T-cell (primary cell): ENCODE results near the gene PIGS. TPM values are rescaled to one million over a fixed set of nuclear protein-coding genes. Genes with fewer than 3 reads are reported as not detected.

Experiments
- ATAC-seq, 4 experiments: fragments of 200-7000 bp in 3 of 4; fragments of 150-1000 bp in 1 of 4; cut with Tn5 transposase; replicated peaks in 1 of 4; 1 replicate in 3 of 4; 2 replicates in 1 of 4; pipeline ENCODE4 v1.10.0; 2021; ENCODE audit warnings: moderate library complexity in 3 of 4, mild to moderate bottlenecking in 2 of 4, moderate number of reproducible peaks in 1 of 4
- CTCF ChIA-PET, 2 donors: fragments of 300-600 bp; sonication (Branson Sonifier 250); formaldehyde crosslinking; loops; one replicate each; lab custom pipeline; 2022; ENCODE audit warnings: antibody characterized with exemption in 2 of 2; lab: Charles Lee
- POLR2A ChIA-PET, 2 donors: fragments of 300-600 bp; sonication (Branson Sonifier 250); formaldehyde crosslinking; loops; one replicate each; lab custom pipeline; 2022; ENCODE audit warnings: antibody characterized with exemption in 2 of 2; lab: Charles Lee
- DNase-seq, 35 experiments: peaks; one replicate each; pipeline versions ENCODE4 v3.0.0 to v3.0.0-alpha.2; 2013 to 2023
- H3K27ac ChIP-seq: one replicate; pipeline ENCODE4 v1.5.1; 2013; ENCODE audit warnings: low read length
- H3K27me3 ChIP-seq, 2 experiments: replicated peaks in 1 of 2; 1 replicate in 1 of 2; 2 replicates in 1 of 2; pipeline versions ENCODE4 v1.6.1 to v1.7.0; 2013; ENCODE audit warnings: low read length in 1 of 2, mixed read lengths in 1 of 2; ENCODE audit not compliant: control insufficient read depth in 2 of 2, insufficient read depth in 2 of 2; ENCODE audit errors: extremely low read depth in 1 of 2
- H3K36me3 ChIP-seq, 2 donors: 1 replicate in 1 of 2; 2 replicates in 1 of 2; pipeline versions ENCODE4 v1.6.1 to v1.7.0; 2013; ENCODE audit warnings: low read length in 1 of 2; ENCODE audit not compliant: control insufficient read depth in 2 of 2, insufficient read depth in 1 of 2; ENCODE audit errors: extremely low read depth in 1 of 2
- H3K4me1 ChIP-seq, 2 experiments: 1 replicate in 1 of 2; 2 replicates in 1 of 2; pipeline versions ENCODE4 v1.6.1 to v1.7.0; 2013; ENCODE audit warnings: low read length in 2 of 2, mixed read lengths in 1 of 2; ENCODE audit not compliant: insufficient read depth in 2 of 2, control insufficient read depth in 1 of 2; ENCODE audit errors: extremely low read depth in 1 of 2
- H3K4me3 ChIP-seq, 2 donors: 1 replicate in 1 of 2; 2 replicates in 1 of 2; pipeline versions ENCODE4 v1.5.1 to v1.7.0; 2013; ENCODE audit warnings: mild to moderate bottlenecking in 2 of 2, low read length in 1 of 2, moderate library complexity in 1 of 2; ENCODE audit not compliant: control insufficient read depth in 1 of 2; ENCODE audit errors: extremely low read depth in 1 of 2
- H3K9me3 ChIP-seq: 2 replicates; pipeline ENCODE4 v1.7.0; 2013
- H3K27ac Mint-ChIP-seq, 2 donors: one replicate each; pipeline ENCODE4 v1.8.0; 2020 to 2021; ENCODE audit warnings: mild to moderate bottlenecking in 2 of 2, mixed read lengths in 2 of 2
- H3K27me3 Mint-ChIP-seq, 2 donors: one replicate each; pipeline ENCODE4 v1.8.0; 2021 to 2022; ENCODE audit warnings: mixed read lengths in 2 of 2
- H3K36me3 Mint-ChIP-seq: one replicate; pipeline ENCODE4 v1.8.0; 2021; ENCODE audit warnings: mixed read lengths
- H3K4me1 Mint-ChIP-seq, 3 donors: one replicate each; pipeline ENCODE4 v1.8.0; 2020 to 2022; ENCODE audit warnings: mixed read lengths in 3 of 3, mild to moderate bottlenecking in 1 of 3
- H3K4me3 Mint-ChIP-seq, 3 donors: one replicate each; pipeline ENCODE4 v1.8.0; 2020 to 2022; ENCODE audit warnings: mild to moderate bottlenecking in 3 of 3, mixed read lengths in 3 of 3, moderate library complexity in 3 of 3
- H3K9me3 Mint-ChIP-seq, 3 donors: one replicate each; pipeline ENCODE4 v1.8.0; 2020 to 2022; ENCODE audit warnings: mixed read lengths in 3 of 3
- WGBS: methylation state at CpG from one replicate; pipeline ENCODE4 v1.1.5; 2013; ENCODE audit warnings: missing lambda C conversion rate; ENCODE audit not compliant: insufficient coverage; 5-methylcytosine and 5-hydroxymethylcytosine counted together
- total RNA-seq, 35 experiments: library from RNA in 6 of 35; stranded (reverse) in 6 of 35; fragments of 120-200 nt in 1 of 35; gene quantifications; one replicate each; pipeline versions ENCODE4 v1.2.1 to v1.2.4 and lab custom pipeline; 2013 to 2026

The PIGS gene
- total RNA-seq, 5 donors from 2014 or later (not counting 1 experiment from before 2014, with no cell fraction given): 54.9 to 63.0 (median 60.9) TPM

GRCh38 chr17:28585851-28586250 is 14.5 kb upstream of the PIGS start:
- Mint-ChIP-seq H3K9me3 (no peaks in the 10 kb centered on the region), H3K36me3 (peaks cover 16% of the 10 kb centered on the region), H3K4me3 (no peak overlapping the region), H3K27me3 (no peaks in the 10 kb centered on the region), H3K27ac (no peak overlapping the region), H3K4me1 (no peaks in the 10 kb centered on the region)
- CTCF ChIA-PET: interaction anchor here in 1 of 2 donors (0.6 kb wide), 1 partner anchor 1245 kb away, joined by 7 read pairs; no protein-coding TSS in a partner anchor
- Histone ChIP-seq H3K9me3 (no peaks in the 10 kb centered on the region), H3K4me1 (no peaks in the 10 kb centered on the region), H3K27ac (no peak overlapping the region), H3K4me3 (no peak overlapping the region), H3K36me3 (peaks cover 3 to 22% of the 10 kb centered on the region in 2 donors), H3K27me3 (no peaks in the 10 kb centered on the region)
- ATAC-seq: no peak
- POLR2A ChIA-PET: no interaction called here
- WGBS: no CpG with 5 or more reads among the region's 3 CpGs
- no peak for DNase-seq

- 100% methylated on average over 3 of the region's 3 CpGs for WGBS
- Mint-ChIP-seq H3K4me3 (no peak overlapping the region), H3K36me3 (peaks cover 16% of the 10 kb centered on the region), H3K27ac (no peak overlapping the region), H3K9me3 (no peaks in the 10 kb centered on the region), H3K27me3 (no peaks in the 10 kb centered on the region), H3K4me1 (no peaks in the 10 kb centered on the region)
- DNase-seq: no peak
- Histone ChIP-seq H3K9me3 (no peaks in the 10 kb centered on the region), H3K27ac (no peak overlapping the region), H3K27me3 (no peaks in the 10 kb centered on the region), H3K4me1 (no peaks in the 10 kb centered on the region), H3K4me3 (no peak overlapping the region), H3K36me3 (peaks cover 5 to 24% of the 10 kb centered on the region in 2 donors)
- CTCF ChIA-PET: no interaction called here
- ATAC-seq: no peak
- POLR2A ChIA-PET: no interaction called here
These were observed 13.1 kb upstream of the PIGS start for GRCh38 chr17:28584434-28584833.

DNA sequence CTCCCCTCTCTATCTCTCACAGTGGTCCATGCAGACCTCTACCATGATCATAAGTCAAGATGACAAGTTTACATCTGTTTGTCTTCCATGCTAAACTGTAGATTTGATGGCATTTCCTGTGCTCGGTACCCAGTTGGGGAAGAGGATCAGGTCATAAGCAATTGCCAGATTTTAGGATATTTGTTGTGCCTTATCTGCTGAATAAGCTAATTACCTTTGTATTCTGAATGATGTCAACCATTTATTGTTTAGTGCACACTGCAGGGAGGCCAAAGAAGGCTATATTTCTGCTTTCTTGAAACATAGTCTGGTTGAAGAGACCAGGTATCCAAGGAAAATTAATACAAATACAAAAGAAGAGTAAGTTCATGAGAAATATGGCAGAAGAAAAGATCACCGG is 11.2 kb upstream of the PIGS start:
- ChIA-PET POLR2A (no interaction called here), CTCF (no interaction called here)
- Histone ChIP-seq H3K36me3 (peaks cover 6 to 22% of the 10 kb centered on the region in 2 donors), H3K27ac (no peak overlapping the region), H3K9me3 (no peaks in the 10 kb centered on the region), H3K4me3 (no peak overlapping the region), H3K4me1 (no peaks in the 10 kb centered on the region), H3K27me3 (no peaks in the 10 kb centered on the region)
- WGBS: 100% methylated on average over 2 of the region's 2 CpGs
- H3K4me1 Mint-ChIP-seq: no peaks in the 10 kb centered on the region
- H3K27ac Mint-ChIP-seq: no peak overlapping the region
- H3K4me3 Mint-ChIP-seq: no peak overlapping the region
- H3K27me3 Mint-ChIP-seq: no peaks in the 10 kb centered on the region
- DNase-seq (no peak), ATAC-seq (no peak)
- H3K9me3 Mint-ChIP-seq: no peaks in the 10 kb centered on the region
- H3K36me3 Mint-ChIP-seq: peaks cover 12% of the 10 kb centered on the region

GRCh38 chr17:28580959-28581358 is 9.6 kb upstream of the PIGS start:
- H3K9me3 Mint-ChIP-seq: no peaks in the 10 kb centered on the region

DNA sequence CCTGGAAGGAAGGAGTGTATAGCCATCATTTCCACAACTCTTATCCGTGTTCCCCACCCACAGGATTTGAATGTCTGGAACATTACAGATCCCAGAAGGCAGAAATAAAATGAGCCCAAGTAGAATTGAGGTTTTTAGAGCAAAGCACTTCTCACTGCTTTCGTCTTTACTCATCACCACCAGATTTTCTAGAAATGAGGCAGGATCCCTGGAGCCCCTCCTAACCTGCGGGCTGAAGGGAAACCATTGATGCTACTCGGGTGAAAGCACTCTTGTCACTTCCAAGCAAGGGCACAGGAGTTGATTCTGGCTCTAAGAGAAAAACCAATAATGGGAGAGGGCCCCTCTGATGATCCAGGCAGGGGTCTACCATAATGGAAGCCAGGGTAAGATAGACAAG is 8.2 kb upstream of the PIGS start:
- H3K36me3 Mint-ChIP-seq: no peaks in the 10 kb centered on the region
- no peak for ATAC-seq
- DNase-seq: no peak
- Histone ChIP-seq H3K27ac (no peak overlapping the region), H3K9me3 (no peaks in the 10 kb centered on the region), H3K4me1 (peaks cover 2 to 21% of the 10 kb centered on the region in 2 experiments), H3K4me3 (no peak overlapping the region), H3K27me3 (no peaks in the 10 kb centered on the region), H3K36me3 (peaks cover 3 to 11% of the 10 kb centered on the region in 2 donors)
- H3K9me3 Mint-ChIP-seq: no peaks in the 10 kb centered on the region
- H3K4me1 Mint-ChIP-seq: peaks cover 15 to 21% (median 18%) of the 10 kb centered on the region in 3 donors
- CTCF ChIA-PET: interaction anchor here in 1 of 2 donors (0.7 kb wide), 1 partner anchor 10 kb away, joined by 3 read pairs; no protein-coding TSS in a partner anchor
- 60% methylated on average over 1 of the region's 4 CpGs for WGBS
- no peak overlapping the region for H3K4me3 Mint-ChIP-seq
- POLR2A ChIA-PET: interaction anchor here in 1 of 2 donors (0.7 kb wide), 1 partner anchor 63 kb away, joined by 4 read pairs; no protein-coding TSS in a partner anchor
- H3K27me3 Mint-ChIP-seq: no peaks in the 10 kb centered on the region
- no peak overlapping the region for H3K27ac Mint-ChIP-seq

More at GRCh38 chr17:28580959-28581358, 9.6 kb upstream of the PIGS start:
- no CpG with 5 or more reads among the region's 3 CpGs for WGBS
- Mint-ChIP-seq H3K27me3 (no peaks in the 10 kb centered on the region), H3K4me3 (no peak overlapping the region), H3K27ac (no peak overlapping the region), H3K4me1 (peaks cover 12 to 13% (median 12%) of the 10 kb centered on the region in 3 donors), H3K36me3 (peaks cover 11% of the 10 kb centered on the region)
- ATAC-seq (no peak), DNase-seq (no peak)
- H3K4me3 ChIP-seq: no peak overlapping the region
- H3K27me3 ChIP-seq: no peaks in the 10 kb centered on the region
- CTCF ChIA-PET: interaction anchor here in 1 of 2 donors (1.0 kb wide), 1 partner anchor 9 kb away, joined by 4 read pairs; no protein-coding TSS in a partner anchor
- no peak overlapping the region for H3K27ac ChIP-seq
- peaks cover under 1 to 13% of the 10 kb centered on the region in 2 experiments for H3K4me1 ChIP-seq
- no peaks in the 10 kb centered on the region for H3K9me3 ChIP-seq
- peaks cover 6 to 20% of the 10 kb centered on the region in 2 donors for H3K36me3 ChIP-seq
- POLR2A ChIA-PET: no interaction called here

- H3K27ac ChIP-seq: no peak overlapping the region
- H3K4me1 ChIP-seq: peaks cover 2 to 21% of the 10 kb centered on the region in 2 experiments
- H3K9me3 Mint-ChIP-seq: no peaks in the 10 kb centered on the region
- H3K4me1 Mint-ChIP-seq: peaks cover 16 to 25% (median 22%) of the 10 kb centered on the region in 3 donors
- POLR2A ChIA-PET: interaction anchor here (0.5 to 0.6 kb wide), 2 partner anchors 41 to 83 kb away, joined by 3 read pairs; partner anchors contain the start of genes SDF2 (in 1 of the 2) and SUPT6H (in 1 of the 2)
- no peak overlapping the region for H3K4me3 ChIP-seq
- CTCF ChIA-PET: interaction anchor here in 1 of 2 donors (0.5 kb wide), 1 partner anchor 714 kb away, joined by 3 read pairs; no protein-coding TSS in a partner anchor
- no peaks in the 10 kb centered on the region for H3K9me3 ChIP-seq
- H3K36me3 Mint-ChIP-seq: peaks cover 4% of the 10 kb centered on the region
- peaks cover 8 to 10% of the 10 kb centered on the region in 2 donors for H3K36me3 ChIP-seq
- no peaks in the 10 kb centered on the region for H3K27me3 ChIP-seq
- no peak for ATAC-seq
- no peaks in the 10 kb centered on the region for H3K27me3 Mint-ChIP-seq
- H3K4me3 Mint-ChIP-seq: no peak overlapping the region
- H3K27ac Mint-ChIP-seq: peak overlapping the region in 1 of 2 donors; percentile 11
- WGBS: 100% methylated on average over 2 of the region's 8 CpGs
- DNase-seq: no peak
These were observed 7.2 kb upstream of the PIGS start for GRCh38 chr17:28578246-28579195.
